H1 (cell line): ENCODE results near the gene HSPB1. TPM values are rescaled to one million over a fixed set of nuclear protein-coding genes. Genes with fewer than 3 reads are reported as not detected.
A peak's percentile ranks its signal among the peaks of the same experiment; 100 is the strongest.

Experiments
- CHD1 ChIP-seq: IDR thresholded peaks from 2 replicates; pipeline ENCODE4 v1.6.1; 2012; ENCODE audit warnings: low read depth, low read length, improper control_type of control experiment
- CHD2 ChIP-seq: IDR thresholded peaks from 2 replicates; pipeline ENCODE4 v1.6.1; 2012; ENCODE audit warnings: low read length, improper control_type of control experiment
- CHD7 ChIP-seq: fragments of 300-600 bp; sonication (generic); IDR thresholded peaks from 2 replicates; pipeline ENCODE4 v1.7.1; 2012; ENCODE audit warnings: low read length, moderate library complexity, mild to moderate bottlenecking, inconsistent platforms; ENCODE audit not compliant: insufficient replicate concordance
- GABPA ChIP-seq: IDR thresholded peaks from 2 replicates; pipeline ENCODE4 v1.6.1; 2011; ENCODE audit warnings: mild to moderate bottlenecking, low read length, moderate library complexity, borderline replicate concordance; ENCODE audit not compliant: insufficient read depth
- JUND ChIP-seq: IDR thresholded peaks from 2 replicates; pipeline ENCODE4 v1.6.1; 2011; ENCODE audit warnings: mild to moderate bottlenecking, improper control_type of control experiment, low read length
- PHF8 ChIP-seq: fragments of 200-600 bp; sonication (generic); conservative IDR thresholded peaks from 2 replicates; pipeline ENCODE4 v1.7.1; 2012; ENCODE audit warnings: low read depth, mild to moderate bottlenecking, inconsistent platforms, low read length, moderate library complexity
- POLR2A ChIP-seq, 2 experiments: IDR thresholded peaks; 1 replicate in 1 of 2; 2 replicates in 1 of 2; pipeline ENCODE4 v1.6.1; 2011; ENCODE audit warnings: low read depth in 2 of 2, low read length in 2 of 2, mild to moderate bottlenecking in 2 of 2; ENCODE audit errors: control extremely low read depth in 1 of 2
- SP2 ChIP-seq: IDR thresholded peaks from 2 replicates; pipeline ENCODE4 v1.6.1; 2012; ENCODE audit warnings: mild to moderate bottlenecking, low read length, inconsistent platforms
- YY1 ChIP-seq: IDR thresholded peaks from 2 replicates; pipeline ENCODE4 v1.6.1; 2011; ENCODE audit warnings: low read depth, mild to moderate bottlenecking, low read length
- ZNF274 ChIP-seq: IDR thresholded peaks from 2 replicates; pipeline ENCODE4 v1.7.0; 2012; ENCODE audit warnings: low read length, borderline replicate concordance; ENCODE audit errors: extremely low read depth
- polyA plus RNA-seq, 7 experiments: library from polyadenylated mRNA; depleted of rRNA in 3 of 7; stranded (reverse) in 5 of 7; unstranded in 2 of 7; fragments of >200 nt in 5 of 7; fragments of 200-250 nt in 2 of 7; gene quantifications; 1 replicate in 5 of 7; 2 replicates in 1 of 7; 4 replicates in 1 of 7; pipeline versions ENCODE4 v1.2.1 to v1.2.3, GENCODE V29; 2011 to 2013; ENCODE audit warnings: missing spikeins in 2 of 7, mixed read lengths in 2 of 7
- total RNA-seq: library from RNA; stranded (reverse); fragmentation: NEBNext Ultra II Directional; extraction: Animal tissue kit (Norgen Biotek cat#: 25700); gene quantifications from 2 replicates; pipeline ENCODE4 v1.2.1, GENCODE V29; 2021

The HSPB1 gene
- total and polyA plus RNA-seq, 2 of the 8 experiments (the other 6 are each of a cell fraction or from before 2014, with no cell fraction given) = 165 to 254 TPM

DNA sequence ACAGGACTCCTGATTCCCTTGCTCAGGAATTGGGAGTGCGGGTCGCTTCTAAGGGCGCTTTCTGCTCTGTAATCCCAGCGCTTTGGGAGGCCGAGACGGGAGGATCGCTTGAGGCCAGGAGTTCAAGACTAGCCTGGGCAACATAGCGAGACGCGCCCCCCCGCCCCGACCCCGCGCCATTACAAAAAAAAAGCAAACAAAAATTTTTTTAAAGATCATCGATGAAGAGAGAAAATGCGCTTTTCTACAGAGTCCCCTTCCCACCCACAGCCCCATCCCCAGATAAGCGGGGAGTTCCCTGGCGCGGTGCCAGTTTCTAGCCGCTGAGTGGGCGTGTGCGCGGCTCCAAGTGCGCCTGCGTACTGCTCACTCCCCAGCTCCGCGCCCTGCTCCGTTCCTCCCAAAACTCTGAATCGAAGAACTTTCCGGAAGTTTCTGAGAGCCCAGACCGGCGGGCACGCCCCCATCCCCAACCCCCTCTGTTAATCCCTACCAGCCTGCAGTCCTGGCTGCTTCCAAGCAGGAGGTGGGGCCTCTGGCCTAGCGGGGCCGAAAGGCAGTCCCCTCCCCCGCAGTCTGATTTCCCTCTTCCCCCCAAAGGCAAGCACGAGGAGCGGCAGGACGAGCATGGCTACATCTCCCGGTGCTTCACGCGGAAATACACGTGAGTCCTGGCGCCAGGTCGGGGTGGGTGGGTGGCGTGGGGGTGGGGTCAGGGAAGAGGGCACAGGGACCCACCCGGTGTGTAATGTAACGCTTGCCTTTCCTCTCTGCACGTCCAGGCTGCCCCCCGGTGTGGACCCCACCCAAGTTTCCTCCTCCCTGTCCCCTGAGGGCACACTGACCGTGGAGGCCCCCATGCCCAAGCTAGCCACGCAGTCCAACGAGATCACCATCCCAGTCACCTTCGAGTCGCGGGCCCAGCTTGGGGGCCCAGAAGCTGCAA lies 1.0 kb downstream of the HSPB1 start (continued):
- TF ChIP-seq POLR2A (IDR thresholded peaks at IDR 0.05; ENCODE audit: control extremely low read depth in 1 of 2, low read depth in 2 of 2, low read length in 2 of 2) = peak in 1 of 2 experiments; percentile 48; a peak in 1 of 3 replicates
- peak; percentile 44; the same call in 1 of the 2 replicates for TF ChIP-seq GABPA
- TF ChIP-seq CHD7 = no peak
- TF ChIP-seq SP2 = no peak
- TF ChIP-seq PHF8 = no peak; the same call in 1 of the 2 replicates
- no peak for TF ChIP-seq CHD1
- 0 out of 2 replicates have a peak, but pooled peaks have one; percentile 29 for TF ChIP-seq JUND
- TF ChIP-seq ZNF274 = no peak
- TF ChIP-seq CHD2 = peak; percentile 20; the same call in 1 of the 2 replicates
- TF ChIP-seq YY1 = 0 out of 2 replicates have a peak, but pooled peaks have one; percentile 45
